ENCODE measurements around the gene CHST15. TPM values are rescaled to one million over a fixed set of nuclear protein-coding genes. Genes with fewer than 3 reads are reported as not detected.

The CHST15 gene
- total and polyA plus RNA-seq, 2 of the 8 experiments (the other 6 are each of a cell fraction or from before 2014, with no cell fraction given): 8.8 to 9.1 TPM

GRCh38 chr10:124084708-124085107, 8.7 kb downstream of the CHST15 start:
- no peak overlapping the region for H4K91ac ChIP-seq (replicated peaks; ENCODE audit: insufficient read length, low read length)
- H2BK15ac ChIP-seq (ENCODE audit: low read length): peak overlapping the region; percentile 40; the same call in 1 of the 2 replicates
- peaks cover 0 to 3% of the 10 kb centered on the region in 2 experiments for H4K20me1 ChIP-seq (replicated peaks in 1 of 2; ENCODE audit: control insufficient read depth in 1 of 2, insufficient read depth in 2 of 2, low read length in 2 of 2)
- H2BK20ac ChIP-seq (ENCODE audit: low read length): no peak overlapping the region
- peaks cover 0 to 4% (median under 1%) of the 10 kb centered on the region in 4 experiments; a peak in 2 of 7 replicates for H3K27me3 ChIP-seq (replicated peaks in 1 of 4; ENCODE audit: control insufficient read depth in 3 of 4, extremely low read depth in 1 of 4, insufficient read depth in 3 of 4, low read length in 3 of 4)
- H2BK12ac ChIP-seq (ENCODE audit: low read depth, low read length): no peak overlapping the region
- 98% methylated on average over 9 of the region's 9 CpGs; no CpG with 5 or more reads in 1 of the 2 experiments for WGBS, 2 experiments (ENCODE audit: extremely low coverage in 1 of 2, insufficient coverage in 1 of 2, insufficient read length in 1 of 2, insufficient replicate concordance in 2 of 2, low coverage in 1 of 2, low lambda C conversion rate in 2 of 2, missing lambda C conversion rate in 1 of 2)
- H3K14ac ChIP-seq (ENCODE audit: insufficient read length): no peak overlapping the region
- no peak overlapping the region for H2BK5ac ChIP-seq (ENCODE audit: low read depth, low read length)
- no peaks in the 10 kb centered on the region; a peak in 2 of 7 replicates for H3K4me1 ChIP-seq (replicated peaks in 1 of 4; ENCODE audit: control insufficient read depth in 3 of 4, insufficient read depth in 4 of 4, low read length in 3 of 4)
- no peak overlapping the region for H3K23ac ChIP-seq (ENCODE audit: insufficient read length)
- H3K18ac ChIP-seq (ENCODE audit: extremely low read depth, low read length): no peak overlapping the region
- ChIA-PET CTCF (ENCODE audit: partially characterized antibody) (interaction anchor here (1.1 to 1.7 kb wide), 4 partner anchors 10 to 319 kb away, joined by 3 to 6 read pairs (median 4); no protein-coding TSS in a partner anchor), POLR2A (ENCODE audit: partially characterized antibody) (interaction anchor here (1.7 kb wide), 1 partner anchor 9 kb away, joined by 5 read pairs; the partner anchor contains the start of gene CHST15)
- no peak overlapping the region for H3K27ac ChIP-seq (ENCODE audit: low read depth, low read length)
- no peak overlapping the region for H2AFZ ChIP-seq (ENCODE audit: low read length)
- H4K5ac ChIP-seq (ENCODE audit: insufficient read length, low read depth, low read length): no peak overlapping the region
- peaks cover 2% of the 10 kb centered on the region; the same call in 1 of the 2 replicates for H3K79me1 ChIP-seq (ENCODE audit: low read depth, low read length)
- no peak overlapping the region for H2BK120ac ChIP-seq (replicated peaks; ENCODE audit: low read depth, low read length)
- no peak overlapping the region for H3K56ac ChIP-seq (replicated peaks; ENCODE audit: insufficient read length, low read depth, low read length)
- no peak overlapping the region for H4K8ac ChIP-seq (ENCODE audit: extremely low read depth, insufficient read depth, low read length)
- FAIRE-seq (no peak), DNase-seq (ENCODE audit: low read depth in 1 of 2, low spot score in 2 of 2) (no peak)
- H3K79me2 ChIP-seq (ENCODE audit: control insufficient read depth in 1 of 2, insufficient read depth in 2 of 2, low read length in 2 of 2): peaks cover 0 to under 1% of the 10 kb centered on the region in 2 experiments; a peak in 2 of 4 replicates
- no peak overlapping the region for H3K4ac ChIP-seq (replicated peaks; ENCODE audit: insufficient read length, low read depth, low read length)
- H3K9ac ChIP-seq (replicated peaks in 1 of 4; ENCODE audit: extremely low read depth in 1 of 4, low read depth in 3 of 4, low read length in 3 of 4): no peak overlapping the region
- no peak overlapping the region for H3K4me3 ChIP-seq (ENCODE audit: extremely low read depth in 1 of 4, insufficient read depth in 2 of 4, low read depth in 3 of 4, low read length in 4 of 4)
- H3K36me3 ChIP-seq (ENCODE audit: control insufficient read depth in 2 of 4, insufficient read depth in 4 of 4, low read length in 3 of 4): no peaks in the 10 kb centered on the region
- H3K9me3 ChIP-seq (ENCODE audit: insufficient read depth in 2 of 2, low read depth in 1 of 2, low read length in 1 of 2): no peaks in the 10 kb centered on the region
- H3K4me2 ChIP-seq (ENCODE audit: insufficient read depth in 1 of 2, low read depth in 2 of 2, low read length in 2 of 2): no peak overlapping the region
- H2AK5ac ChIP-seq (ENCODE audit: low read depth, low read length): no peak overlapping the region
- H3K23me2 ChIP-seq (ENCODE audit: low read depth, low read length): no peaks in the 10 kb centered on the region
- no peak for TF ChIP-seq TCF12 (IDR thresholded peaks at IDR 0.05; ENCODE audit: low read depth, low read length)
- no peak for TF ChIP-seq NRF1 (IDR thresholded peaks at IDR 0.05; ENCODE audit: low read depth, low read length)
- TF ChIP-seq ZNF274 (IDR thresholded peaks at IDR 0.05; ENCODE audit: borderline replicate concordance, extremely low read depth, low read length): no peak
- TF ChIP-seq SRF (IDR thresholded peaks at IDR 0.05; ENCODE audit: low read depth, low read length): no peak
- TF ChIP-seq NANOG (IDR thresholded peaks at IDR 0.05; ENCODE audit: insufficient read depth, low read depth, low read length, poor library complexity, severe bottlenecking): no peak
- no peak for TF ChIP-seq PHF8 (conservative IDR thresholded peaks at IDR 0.05; ENCODE audit: low read depth, low read length)
- TF ChIP-seq POU5F1 (IDR thresholded peaks at IDR 0.05; ENCODE audit: low read depth, low read length): no peak
- no peak for TF ChIP-seq SIN3A (conservative IDR thresholded peaks at IDR 0.05 in 1 of 2, IDR thresholded peaks at IDR 0.05 in 1 of 2; ENCODE audit: low read depth in 1 of 2, low read length in 2 of 2)
- TF ChIP-seq CHD1 (IDR thresholded peaks at IDR 0.05; ENCODE audit: low read depth, low read length): no peak
- no peak for TF ChIP-seq CBX8 (IDR thresholded peaks at IDR 0.05; ENCODE audit: borderline replicate concordance, low read depth, low read length)
- TF ChIP-seq, protein P1, sequence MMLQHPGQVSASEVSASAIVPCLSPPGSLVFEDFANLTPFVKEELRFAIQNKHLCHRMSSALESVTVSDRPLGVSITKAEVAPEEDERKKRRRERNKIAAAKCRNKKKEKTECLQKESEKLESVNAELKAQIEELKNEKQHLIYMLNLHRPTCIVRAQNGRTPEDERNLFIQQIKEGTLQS (IDR thresholded peaks at IDR 0.05; ENCODE audit: insufficient read depth, low read depth, low read length): no peak
- no peak for TF ChIP-seq ASH2L (IDR thresholded peaks at IDR 0.05; ENCODE audit: low read length)
- TF ChIP-seq RFX5 (IDR thresholded peaks at IDR 0.05; ENCODE audit: borderline replicate concordance, low read depth, low read length): no peak
